IPS-11a (cell line): ENCODE data around the gene COL12A1.

Experiments used
- H3K4me3 ChIP-seq: one replicate; pipeline ENCODE4 v1.5.1; 2013; ENCODE audit warnings: low read depth, low read length, control low read depth

COL12A1 gene

GRCh38 chr6:75145976-75146375 is 59.9 kb downstream of the COL12A1 start:
- H3K4me3 ChIP-seq = no peak overlapping the region

GRCh38 chr6:75145211-75145610 is 60.6 kb downstream of the COL12A1 start:
- no peak overlapping the region for H3K4me3 ChIP-seq

- no peak overlapping the region for H3K4me3 ChIP-seq
Measured at GRCh38 chr6:75144386-75144785, 61.5 kb downstream of the COL12A1 start.

GRCh38 chr6:75143191-75143590 is 62.7 kb downstream of the COL12A1 start:
- H3K4me3 ChIP-seq = no peak overlapping the region

- H3K4me3 ChIP-seq = no peak overlapping the region
Measured at GRCh38 chr6:75142721-75143120, 63.1 kb downstream of the COL12A1 start.

GRCh38 chr6:75135876-75136275 is 70.0 kb downstream of the COL12A1 start:
- H3K4me3 ChIP-seq = no peak overlapping the region

GRCh38 chr6:75135450-75135849 is 70.4 kb downstream of the COL12A1 start:
- H3K4me3 ChIP-seq = no peak overlapping the region

- H3K4me3 ChIP-seq = no peak overlapping the region
Measured at GRCh38 chr6:75130784-75131183, 75.1 kb downstream of the COL12A1 start.

GRCh38 chr6:75128878-75129570 is 76.8 kb downstream of the COL12A1 start:
- H3K4me3 ChIP-seq = no peak overlapping the region

GRCh38 chr6:75126518-75126917 is 79.3 kb downstream of the COL12A1 start:
- H3K4me3 ChIP-seq = no peak overlapping the region

- no peak overlapping the region for H3K4me3 ChIP-seq
Measured at GRCh38 chr6:75124983-75125382, 80.9 kb downstream of the COL12A1 start.

GRCh38 chr6:75124085-75124484 is 81.8 kb downstream of the COL12A1 start:
- H3K4me3 ChIP-seq = no peak overlapping the region

GRCh38 chr6:75118925-75119515 is 86.8 kb downstream of the COL12A1 start:
- no peak overlapping the region for H3K4me3 ChIP-seq

- no peak overlapping the region for H3K4me3 ChIP-seq
Measured at GRCh38 chr6:75117701-75118100, 88.2 kb downstream of the COL12A1 start.

- no peak overlapping the region for H3K4me3 ChIP-seq
Measured at GRCh38 chr6:75116946-75117345, 88.9 kb downstream of the COL12A1 start.

- H3K4me3 ChIP-seq = no peak overlapping the region
Measured at GRCh38 chr6:75115481-75115880, 90.4 kb downstream of the COL12A1 start.

GRCh38 chr6:75114806-75115205 is 91.0 kb downstream of the COL12A1 start:
- no peak overlapping the region for H3K4me3 ChIP-seq

- no peak overlapping the region for H3K4me3 ChIP-seq
Measured at GRCh38 chr6:75114195-75114594, 91.7 kb downstream of the COL12A1 start.

- no peak overlapping the region for H3K4me3 ChIP-seq
Measured at GRCh38 chr6:75113446-75113845, 92.4 kb downstream of the COL12A1 start.

GRCh38 chr6:75109765-75110164 is 96.1 kb downstream of the COL12A1 start:
- no peak overlapping the region for H3K4me3 ChIP-seq

- H3K4me3 ChIP-seq = no peak overlapping the region
Measured at GRCh38 chr6:75109022-75109421, 96.8 kb downstream of the COL12A1 start.

- no peak overlapping the region for H3K4me3 ChIP-seq
Measured at GRCh38 chr6:75108333-75108974, 97.4 kb downstream of the COL12A1 start.
